Left hindlimb (tissue), 1 donor: ENCODE data around the gene TCAF2.
"Not testable (repeated sequence)": the region's sequence is repeated elsewhere in the genome, so short reads cannot be mapped to it uniquely, and the experiment has no call there.

Experiments used
- DNase-seq: peaks from one replicate; pipeline ENCODE4 v3.0.0-alpha.2; 2018

Gene TCAF2

DNA sequence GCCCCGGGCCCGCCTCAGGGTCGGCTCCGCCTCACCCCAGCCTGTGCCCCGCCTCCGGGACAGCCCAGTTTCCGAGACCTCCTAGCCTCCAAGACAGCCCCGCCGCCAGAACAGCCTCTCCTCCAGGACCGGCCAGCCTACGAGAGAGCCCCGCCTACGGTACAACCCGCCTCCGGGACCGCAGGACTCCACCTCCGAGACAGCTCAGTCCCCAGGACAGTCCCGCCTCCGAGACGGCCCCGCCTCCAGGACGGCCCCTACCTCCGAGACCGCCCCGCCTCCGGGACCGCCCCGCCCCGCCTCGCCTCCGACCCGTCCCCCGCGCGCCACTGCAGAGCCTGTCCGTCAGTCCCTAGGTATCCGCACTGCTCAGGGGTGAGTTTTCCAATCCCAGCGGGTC, at the start of gene TCAF2:
TSS of gene TCAF2 (plus strand) at position 329 of the 400 bp plus-strand sequence.
- DNase-seq = not testable (repeated sequence)

DNA sequence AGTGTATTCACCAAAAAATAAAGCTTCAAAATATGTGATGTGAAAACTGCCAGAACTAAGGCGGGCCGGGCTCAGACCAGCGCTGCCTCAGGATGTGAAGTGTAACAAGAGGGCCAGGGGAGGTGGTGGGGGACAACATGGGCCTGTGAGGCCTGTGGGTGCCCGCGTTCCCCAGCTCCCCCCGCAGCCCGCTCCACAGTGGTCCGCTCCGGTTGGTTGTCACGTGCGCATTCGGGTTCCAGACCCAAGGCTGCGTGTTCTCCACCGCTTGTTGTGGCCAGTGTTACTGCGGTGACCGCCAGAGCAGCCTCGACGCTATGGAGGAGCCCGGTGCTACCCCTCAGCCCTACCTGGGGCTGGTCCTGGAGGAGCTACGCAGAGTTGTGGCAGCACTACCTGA, 49.3 kb upstream of the TCAF2 start, which contains the start of gene CTAGE15:
TSS of gene CTAGE15 (plus strand) at position 301 of the 400 bp plus-strand sequence. CDS start at position 318, 17 bp downstream.
- not testable (repeated sequence) for DNase-seq

DNA sequence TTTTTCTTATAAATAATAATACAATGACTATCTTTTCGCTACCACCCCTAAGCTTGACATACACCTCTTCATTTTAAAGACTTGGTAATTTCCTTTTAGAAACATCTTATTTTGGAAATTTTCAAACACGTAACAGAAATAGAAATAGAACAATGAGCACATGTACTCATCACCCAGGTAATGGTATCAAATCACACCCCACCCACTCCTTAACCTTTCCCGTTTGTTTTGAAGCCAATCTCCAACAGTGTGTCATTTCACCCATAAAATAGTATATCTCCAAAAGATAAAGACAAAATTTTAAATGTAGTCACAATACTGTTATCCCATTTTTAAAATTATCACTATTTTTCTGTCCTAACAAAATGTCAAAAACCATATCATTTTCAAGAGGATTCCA, 32.6 kb upstream of the TCAF2 start:
- not testable (repeated sequence) for DNase-seq

DNA sequence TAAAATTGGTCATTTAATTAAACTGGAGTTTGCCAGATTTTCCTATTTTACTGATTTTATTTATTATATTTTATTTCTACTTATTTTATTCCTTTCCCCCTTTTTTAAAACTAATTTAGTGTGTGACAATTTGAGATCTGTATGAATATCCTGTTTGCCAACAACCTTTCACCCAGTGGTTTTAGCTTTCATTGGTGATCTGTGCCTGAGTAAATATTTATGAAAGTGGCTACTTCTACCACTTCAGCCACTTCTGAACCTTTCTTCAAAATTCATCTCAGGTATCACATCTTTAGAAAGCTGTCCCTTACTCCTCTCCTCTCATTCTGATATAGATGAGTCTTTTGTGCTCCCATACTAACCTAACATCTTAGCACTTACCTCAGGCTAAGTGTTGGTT, 30.9 kb upstream of the TCAF2 start:
- not testable (repeated sequence) for DNase-seq

DNA sequence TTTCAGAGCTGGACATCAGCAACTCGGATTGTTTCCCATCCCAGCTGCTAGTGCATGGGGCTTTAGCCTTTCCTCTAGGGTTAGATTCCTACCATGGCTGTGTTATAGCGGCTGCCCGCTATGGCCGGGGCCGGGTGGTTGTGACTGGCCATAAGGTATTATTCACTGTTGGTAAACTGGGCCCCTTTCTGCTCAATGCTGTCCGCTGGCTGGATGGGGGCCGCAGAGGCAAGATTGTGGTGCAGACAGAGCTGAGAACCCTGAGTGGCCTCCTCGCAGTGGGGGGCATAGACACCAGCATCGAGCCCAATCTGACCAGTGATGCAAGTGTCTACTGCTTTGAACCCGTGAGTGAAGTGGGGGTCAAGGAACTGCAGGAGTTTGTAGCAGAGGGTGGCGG, 22.7 kb upstream of the TCAF2 start:
- not testable (repeated sequence) for DNase-seq

DNA sequence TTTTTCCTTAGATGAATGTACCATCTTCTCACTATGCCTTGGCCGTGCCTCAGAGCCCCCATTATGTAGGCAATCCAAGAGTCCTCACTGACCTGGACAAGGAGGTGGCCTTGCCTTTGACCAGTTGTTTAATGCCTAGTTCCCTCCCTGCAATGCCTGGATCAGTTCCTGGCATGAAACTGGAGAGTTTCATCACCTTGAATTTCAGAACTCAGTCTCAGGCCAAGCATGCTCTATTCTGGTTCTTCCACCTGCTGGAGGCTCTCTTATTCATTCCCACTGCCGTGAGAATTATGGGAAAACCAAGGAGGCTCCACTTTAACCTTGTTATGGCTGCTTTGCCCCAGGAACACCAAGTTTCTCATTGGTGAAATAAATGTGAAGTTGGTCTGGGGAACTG, 17.2 kb upstream of the TCAF2 start:
- not testable (repeated sequence) for DNase-seq

DNA sequence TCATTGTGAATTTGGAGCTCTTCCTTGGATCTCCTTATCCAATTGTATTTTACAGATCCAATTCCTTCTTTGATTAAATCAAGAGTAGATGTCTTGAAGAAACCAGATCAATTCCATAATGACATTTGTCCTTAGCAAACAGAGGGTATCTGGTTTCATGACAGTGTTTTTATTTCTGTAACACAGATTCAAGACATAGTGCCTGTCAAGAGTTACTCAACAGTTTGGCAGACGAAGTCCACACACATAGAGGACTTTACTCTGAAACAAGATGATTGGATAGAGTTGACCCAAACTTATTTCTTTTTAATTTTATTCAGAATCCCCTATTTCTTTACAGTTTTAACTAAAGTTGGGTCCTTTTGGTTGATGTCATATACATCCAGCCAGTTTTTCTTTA, 14.7 kb upstream of the TCAF2 start:
- not testable (repeated sequence) for DNase-seq

DNA sequence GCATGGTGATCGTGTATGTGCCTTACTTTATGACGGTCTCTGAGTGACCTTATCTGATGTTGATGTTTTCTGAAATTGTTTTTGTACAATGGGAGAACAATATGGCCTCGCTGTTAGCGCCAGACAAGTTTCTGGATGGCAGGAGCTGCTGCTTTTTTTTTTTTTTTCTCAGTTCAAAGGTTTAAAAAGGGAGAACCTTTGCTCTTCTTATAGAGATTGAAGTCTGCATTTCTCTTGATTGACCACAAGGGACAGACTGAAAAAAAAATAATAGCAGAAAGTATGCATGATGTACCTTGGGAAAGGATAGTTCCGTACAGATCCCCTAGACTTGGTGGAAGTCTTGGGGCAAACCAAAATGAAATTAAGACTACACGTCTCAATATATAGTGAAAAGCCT, 5.2 kb upstream of the TCAF2 start:
- not testable (repeated sequence) for DNase-seq

DNA sequence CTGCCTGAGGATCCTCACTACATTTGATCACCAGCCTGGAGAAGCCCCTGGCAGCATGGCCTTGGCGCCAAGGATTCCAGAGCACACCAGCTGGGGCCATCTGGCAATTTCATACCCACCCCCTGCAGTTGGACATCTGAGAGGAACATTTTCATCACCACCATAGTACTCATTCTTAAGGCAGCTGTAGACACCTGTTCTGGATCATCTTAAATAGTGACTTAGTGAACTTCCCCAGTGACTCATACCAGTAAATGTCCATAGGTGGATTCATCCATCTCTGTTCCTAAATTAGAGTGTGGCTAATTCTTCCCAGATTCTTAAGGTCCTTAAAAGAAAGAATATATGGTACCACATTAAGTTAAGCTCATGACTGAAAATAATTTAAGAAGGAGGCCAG, 3.6 kb upstream of the TCAF2 start:
- not testable (repeated sequence) for DNase-seq

DNA sequence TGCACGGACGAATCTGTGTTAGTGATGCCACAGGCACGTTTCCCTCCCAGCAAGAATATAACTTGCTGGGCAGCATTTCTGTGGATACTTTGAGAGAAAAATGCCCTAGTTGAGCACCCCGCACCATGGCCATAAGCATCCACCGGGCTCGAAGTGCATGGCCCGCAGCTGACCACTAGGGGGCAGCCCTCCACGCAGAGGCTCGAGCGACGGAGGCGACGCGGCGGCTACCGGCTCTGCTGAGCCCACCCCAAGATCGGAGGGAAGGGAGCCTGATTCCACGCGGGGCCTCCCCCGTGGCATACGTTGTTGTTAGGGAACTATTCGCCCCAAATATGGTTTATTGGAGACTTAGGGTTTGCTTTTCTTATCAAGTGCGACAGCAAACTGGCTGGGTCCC, 716 bp upstream of the TCAF2 start:
- DNase-seq = not testable (repeated sequence)

DNA sequence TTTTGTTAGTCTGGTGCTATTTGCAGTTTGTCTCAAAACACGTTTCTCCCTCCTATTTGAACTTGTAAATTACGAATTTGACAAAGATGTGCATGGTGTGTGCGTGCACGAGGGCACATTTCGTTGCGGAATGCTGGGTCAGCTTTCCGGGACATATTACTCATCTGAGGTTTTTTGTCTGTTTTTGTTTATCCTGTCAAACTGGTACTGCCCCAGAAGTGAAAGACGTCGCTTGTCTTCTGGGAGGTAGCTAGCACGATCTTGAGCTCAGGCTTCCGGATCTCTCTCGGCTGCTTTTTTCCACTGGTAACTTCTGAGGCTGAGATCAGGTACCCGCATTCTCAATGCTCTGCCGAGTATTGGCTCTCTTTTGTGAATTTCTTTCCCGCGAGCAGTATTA, 401 bp downstream of the TCAF2 start:
- not testable (repeated sequence) for DNase-seq

DNA sequence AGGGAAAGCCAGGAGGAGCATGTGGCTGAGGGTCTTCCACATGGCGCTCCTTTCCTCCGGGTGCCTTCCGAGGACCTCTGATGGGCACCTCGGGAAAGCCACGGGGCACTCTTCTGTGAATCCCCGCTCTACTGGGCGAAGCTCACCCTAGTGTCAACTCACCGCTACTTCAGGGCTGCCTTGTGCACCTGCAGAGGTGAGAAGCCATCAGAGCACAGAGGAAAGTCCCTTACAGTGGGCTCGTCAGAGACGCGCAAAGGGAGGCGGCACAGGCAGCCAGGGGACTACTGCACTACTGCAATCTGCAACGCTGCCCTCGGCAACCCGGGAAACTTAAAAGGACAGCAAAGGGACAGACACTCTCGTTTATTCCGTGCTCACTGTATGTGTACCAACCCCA, 1.4 kb downstream of the TCAF2 start:
- DNase-seq = not testable (repeated sequence)

DNA sequence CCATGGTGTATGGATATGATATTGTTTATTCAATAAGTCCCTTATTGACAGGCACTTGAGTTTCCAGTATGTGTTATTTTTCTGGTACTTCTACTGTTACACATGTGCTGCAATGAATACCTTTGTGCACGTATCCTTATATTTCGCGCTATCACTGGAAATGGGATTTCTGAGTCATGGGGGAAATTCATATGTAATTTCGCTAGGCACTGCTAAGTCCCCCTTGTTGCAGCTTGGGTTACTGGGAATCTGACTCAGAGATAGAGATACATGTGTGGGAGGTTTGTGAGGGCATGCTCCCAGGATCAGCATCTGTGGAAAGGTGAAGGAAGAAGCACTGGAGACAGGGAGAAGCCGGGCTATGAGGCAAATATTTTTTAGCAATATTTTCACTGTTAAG, 9.9 kb downstream of the TCAF2 start:
- not testable (repeated sequence) for DNase-seq

DNA sequence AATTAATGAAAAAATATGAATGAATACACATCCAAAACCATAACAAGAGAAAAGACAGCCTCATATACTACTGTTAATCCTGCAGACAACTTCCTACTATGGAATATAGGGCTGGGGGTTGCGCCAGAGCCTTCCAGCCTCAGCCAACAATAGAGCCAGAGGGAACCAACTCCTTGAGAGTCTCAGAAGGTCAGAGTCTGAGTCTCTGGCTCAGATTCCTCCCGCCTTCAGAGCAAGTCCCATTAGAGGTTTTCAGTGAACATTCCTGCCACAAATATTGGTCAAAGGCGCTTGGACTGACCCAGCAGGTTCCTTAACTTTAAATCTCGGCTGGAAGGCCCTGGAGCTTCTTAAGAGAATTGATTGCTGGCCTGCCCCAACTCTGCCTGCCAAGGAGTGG, 11.7 kb downstream of the TCAF2 start:
- DNase-seq = not testable (repeated sequence)

DNA sequence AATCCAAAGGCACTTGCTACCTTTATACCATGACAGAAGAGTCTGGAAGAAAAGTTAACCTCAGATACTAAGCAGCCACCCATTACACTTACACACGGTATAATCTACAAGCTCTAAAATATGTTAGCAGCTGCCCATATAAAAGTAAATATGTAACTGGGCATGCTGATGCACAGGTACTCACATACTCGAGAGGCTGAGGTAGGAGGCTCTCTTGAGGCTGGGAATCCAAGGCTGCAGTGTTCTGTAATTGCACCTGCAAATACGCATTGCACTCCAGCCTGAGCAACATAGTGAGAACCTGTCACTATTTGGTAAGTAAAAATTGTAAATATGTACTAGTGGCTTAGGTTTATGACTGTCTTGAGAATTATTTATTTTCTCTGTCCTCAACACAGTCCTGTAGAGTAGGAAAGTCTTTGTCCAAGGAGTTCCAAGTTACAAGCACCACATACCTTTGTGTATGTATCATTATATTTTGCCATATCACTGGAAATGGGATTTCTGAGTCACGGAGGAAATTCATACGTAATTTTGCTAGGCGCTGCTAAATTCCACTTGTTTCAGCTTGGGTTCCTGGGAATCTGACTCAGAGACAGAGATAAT, 12.3 kb downstream of the TCAF2 start:
- DNase-seq = not testable (repeated sequence)

DNA sequence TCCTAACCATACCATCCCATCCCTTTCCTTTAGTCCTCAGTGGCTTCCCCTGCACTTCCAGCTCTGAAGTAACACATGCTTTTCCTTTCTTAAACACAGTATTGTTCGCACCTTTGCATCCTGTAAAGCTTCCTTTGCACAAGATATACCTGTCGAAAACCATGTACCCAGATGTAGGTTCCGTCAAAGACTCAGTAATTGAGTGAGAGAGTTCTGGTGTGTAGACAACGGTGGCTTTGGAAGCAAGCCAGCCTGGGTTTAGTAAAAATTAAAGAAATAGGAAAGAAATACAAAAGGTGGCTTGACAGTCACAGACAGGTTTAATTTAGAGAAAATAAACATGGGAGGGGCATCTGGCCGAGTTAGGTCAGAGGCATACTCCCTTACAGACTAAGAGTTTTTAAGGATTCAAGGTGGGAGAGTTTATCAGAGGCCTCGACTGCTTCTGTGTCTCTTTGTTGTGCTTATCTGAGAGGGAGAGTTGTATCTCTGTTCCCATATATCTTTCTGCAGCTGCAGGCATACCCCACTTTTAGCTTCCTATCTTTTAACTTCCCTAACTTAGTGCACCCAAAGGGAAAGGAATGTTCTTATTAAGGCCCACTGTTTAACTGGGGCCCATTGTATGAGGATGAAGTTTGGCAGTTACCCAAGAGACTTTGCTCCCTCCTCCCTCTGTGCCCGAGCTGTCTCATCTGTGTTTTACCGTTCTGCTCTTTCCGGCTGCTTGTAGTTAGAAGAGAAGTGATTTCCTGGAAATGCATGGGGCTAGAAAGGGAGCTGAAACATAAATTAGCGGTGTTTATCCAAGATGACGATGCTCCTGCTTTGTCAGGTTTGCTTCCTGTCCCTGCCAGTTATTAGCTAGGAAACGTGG, 14.8 kb downstream of the TCAF2 start:
- DNase-seq = not testable (repeated sequence)

DNA sequence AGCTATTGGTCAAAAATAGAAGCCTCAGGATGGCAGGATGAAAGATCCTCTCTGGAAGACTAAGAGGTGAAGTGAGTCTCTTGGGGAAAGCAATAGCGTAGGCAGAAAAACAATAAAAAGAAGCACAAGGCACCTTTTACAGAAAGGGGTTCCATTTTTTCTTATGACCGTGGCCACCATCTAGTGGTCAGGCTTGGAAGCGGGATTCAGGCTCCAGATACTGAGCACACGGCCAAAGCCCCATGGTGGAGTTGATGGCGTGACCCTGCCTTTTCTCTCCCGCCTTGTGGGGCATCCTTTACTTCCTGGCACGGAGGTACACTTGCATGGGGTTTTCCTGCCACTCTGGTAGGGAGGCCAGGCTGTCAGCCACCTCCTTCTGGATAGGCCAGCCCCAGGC, 18.6 kb downstream of the TCAF2 start:
- DNase-seq = not testable (repeated sequence)

DNA sequence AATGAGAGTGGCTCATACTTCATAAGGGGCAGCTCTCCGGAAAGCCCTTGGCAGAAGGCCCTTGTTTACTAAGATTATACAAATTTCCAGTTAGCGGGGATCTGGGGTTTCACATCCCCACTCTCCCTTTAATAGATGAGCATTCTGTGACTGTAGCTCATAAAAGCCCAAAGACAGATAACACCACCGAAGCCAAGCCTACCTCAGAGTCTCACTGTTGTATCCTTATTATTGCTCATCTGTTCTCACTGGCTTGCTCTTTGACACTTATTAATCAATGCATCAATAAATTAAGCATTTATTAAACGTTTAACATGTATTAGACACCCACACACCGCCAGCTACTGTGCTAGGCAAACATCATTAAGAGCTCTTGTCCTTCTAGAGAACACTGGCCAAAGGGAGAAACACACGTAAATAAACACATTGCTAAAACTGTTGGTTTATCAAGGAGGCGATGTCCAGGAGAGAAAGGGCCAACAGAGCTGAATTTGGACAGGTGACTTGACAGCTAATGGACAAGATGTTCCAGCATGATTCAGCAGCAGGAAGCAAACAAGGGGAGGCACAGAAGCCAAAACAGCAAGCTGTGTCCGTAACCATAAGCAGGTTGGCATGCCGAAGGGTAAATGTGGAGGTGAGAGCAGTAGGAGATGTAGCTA, 19.9 kb downstream of the TCAF2 start:
- not testable (repeated sequence) for DNase-seq

DNA sequence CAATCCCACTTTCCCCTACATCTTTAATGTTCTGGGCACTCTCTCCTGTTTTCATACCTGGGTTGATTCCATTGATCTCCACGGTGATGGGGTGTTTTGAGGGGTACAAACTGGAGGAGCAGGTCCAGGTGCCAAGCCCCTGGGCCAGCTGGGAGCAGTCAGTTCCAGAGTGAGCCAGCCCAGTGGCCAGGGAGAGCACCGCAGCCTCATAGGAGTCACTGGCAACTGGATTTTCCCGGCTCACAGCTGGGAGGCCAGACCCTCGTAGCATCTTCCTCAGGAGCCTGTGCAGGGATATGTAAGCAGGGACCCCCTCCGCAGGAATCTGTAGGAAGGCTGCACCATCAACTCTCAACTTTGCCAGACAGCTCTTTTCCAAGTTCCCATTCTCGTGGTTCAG, 25.8 kb downstream of the TCAF2 start:
- DNase-seq = not testable (repeated sequence)

DNA sequence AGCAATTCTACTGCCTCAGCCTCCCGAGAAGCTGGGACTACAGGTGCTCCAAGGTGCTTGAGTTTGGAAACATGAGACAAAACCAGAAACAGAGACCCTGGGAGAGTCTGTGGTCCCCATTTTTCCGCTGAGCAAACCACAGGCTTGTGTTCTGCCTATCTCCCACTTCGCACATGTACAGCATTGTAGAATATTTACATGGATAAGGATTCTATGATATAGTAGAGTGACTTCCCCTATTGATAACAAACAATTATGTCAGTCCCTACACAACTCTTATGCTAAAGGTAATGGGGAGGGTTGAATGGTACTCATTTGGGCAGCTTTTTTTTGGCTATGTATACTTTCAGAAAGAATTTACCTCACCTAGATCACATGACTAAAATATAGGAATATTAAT, 29.1 kb downstream of the TCAF2 start:
- not testable (repeated sequence) for DNase-seq

DNA sequence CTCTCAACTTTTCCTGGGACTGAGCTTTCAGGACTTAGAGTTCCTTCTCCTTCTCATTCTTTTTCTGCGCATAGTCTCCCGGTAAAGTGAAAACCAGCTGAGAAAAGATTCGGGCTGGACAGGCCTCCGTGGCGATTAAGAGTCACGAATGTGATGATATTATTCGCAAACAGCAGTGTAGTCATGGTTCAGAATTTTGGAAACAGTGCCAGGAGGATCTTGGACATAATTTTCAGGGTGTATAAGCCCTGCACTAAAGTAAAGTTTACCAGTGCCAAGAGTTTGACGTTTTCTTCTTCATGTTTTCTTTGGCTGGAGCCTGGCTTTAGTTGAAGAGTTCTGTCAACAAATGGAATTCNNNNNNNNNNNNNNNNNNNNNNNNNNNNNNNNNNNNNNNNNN, 29.7 kb downstream of the TCAF2 start:
- DNase-seq = not testable (repeated sequence)
